CD4-positive, alpha-beta T cell treated with Interleukin-6 at 100 ng/mL for 8 hours (primary cell): ENCODE data around the gene RCL1.

ENCODE experiments used
- DNase-seq: peaks from one replicate; pipeline ENCODE4 v3.0.0-alpha.2; 2020; ENCODE audit warnings: mixed read lengths, low spot score

RCL1 gene

GRCh38 chr9:4811824-4812223 is 19.1 kb downstream of the RCL1 start:
- no peak for DNase-seq

GRCh38 chr9:4812858-4813257 is 20.1 kb downstream of the RCL1 start:
- DNase-seq = no peak

- no peak for DNase-seq
These were observed 22.2 kb downstream of the RCL1 start for GRCh38 chr9:4814913-4815312.

- no peak for DNase-seq
These were observed 22.7 kb downstream of the RCL1 start for GRCh38 chr9:4815381-4815956.

- no peak for DNase-seq
These were observed 27.4 kb downstream of the RCL1 start for GRCh38 chr9:4820168-4820567.

GRCh38 chr9:4821133-4821532 is 28.4 kb downstream of the RCL1 start:
- DNase-seq = no peak

GRCh38 chr9:4822057-4822456 is 29.3 kb downstream of the RCL1 start:
- DNase-seq = no peak

GRCh38 chr9:4826417-4827166 is 33.8 kb downstream of the RCL1 start:
- DNase-seq = no peak

- no peak for DNase-seq
These were observed 34.5 kb downstream of the RCL1 start for GRCh38 chr9:4827224-4827623.

- no peak for DNase-seq
These were observed 36.0 kb downstream of the RCL1 start for GRCh38 chr9:4828761-4829160.

- no peak for DNase-seq
These were observed 37.2 kb downstream of the RCL1 start for GRCh38 chr9:4829969-4830368.

GRCh38 chr9:4830699-4831098 is 38.0 kb downstream of the RCL1 start:
- DNase-seq = no peak

GRCh38 chr9:4831119-4831518 is 38.4 kb downstream of the RCL1 start:
- DNase-seq = no peak

GRCh38 chr9:4831944-4832343 is 39.2 kb downstream of the RCL1 start:
- DNase-seq = no peak

GRCh38 chr9:4832786-4833579 is 40.2 kb downstream of the RCL1 start:
- no peak for DNase-seq

GRCh38 chr9:4833781-4834560 is 41.2 kb downstream of the RCL1 start:
- no peak for DNase-seq

- no peak for DNase-seq
These were observed 43.9 kb downstream of the RCL1 start for GRCh38 chr9:4836676-4837075.

GRCh38 chr9:4837261-4838188 is 44.8 kb downstream of the RCL1 start:
- no peak for DNase-seq

- no peak for DNase-seq
These were observed 45.4 kb downstream of the RCL1 start for GRCh38 chr9:4838189-4838546.

GRCh38 chr9:4839470-4839912 is 46.7 kb downstream of the RCL1 start:
- DNase-seq = no peak

GRCh38 chr9:4840018-4840417 is 47.3 kb downstream of the RCL1 start:
- DNase-seq = no peak
